Peyer's patch (tissue), 4 donors: ENCODE data around the gene PACS1. TPM values are rescaled to one million over a fixed set of nuclear protein-coding genes. Genes with fewer than 3 reads are reported as not detected.

Experiments
- DNase-seq, 3 donors: peaks; one replicate each; pipeline ENCODE4 v3.0.0-alpha.2; 2017 to 2019
- H3K27ac ChIP-seq, 4 donors: fragments of 200-600 bp; sonication (generic); one replicate each; pipeline ENCODE4 v1.5.1; 2016 to 2019
- H3K27me3 ChIP-seq, 2 donors: fragments of 200-600 bp; sonication (generic); one replicate each; pipeline ENCODE4 v1.5.1; 2019
- H3K36me3 ChIP-seq, 3 donors: fragments of 200-600 bp; sonication (generic); one replicate each; pipeline ENCODE4 v1.5.1; 2016 to 2019
- H3K4me1 ChIP-seq, 4 donors: fragments of 200-600 bp; sonication (generic); one replicate each; pipeline ENCODE4 v1.5.1; 2016 to 2019
- H3K4me3 ChIP-seq, 4 donors: fragments of 200-600 bp; sonication (generic); 1 replicate in 3 of 4; 2 replicates in 1 of 4; pipeline ENCODE4 v1.5.1; 2016 to 2019; ENCODE audit warnings: mild to moderate bottlenecking in 1 of 4
- H3K9me3 ChIP-seq, 4 donors: fragments of 200-600 bp; sonication (generic); one replicate each; pipeline ENCODE4 v1.5.1; 2016 to 2019; ENCODE audit warnings: mild to moderate bottlenecking in 1 of 4
- CTCF ChIP-seq, 6 experiments: fragments of 450-650 bp in 4 of 6; fragments of 200-600 bp in 2 of 6; sonication (generic) in 1 of 6; IDR thresholded peaks; one replicate each; pipeline ENCODE4 v1.5.1; 2017 to 2019; ENCODE audit warnings: antibody characterized with exemption in 6 of 6, mild to moderate bottlenecking in 3 of 6, moderate library complexity in 1 of 6
- POLR2A ChIP-seq, 2 donors: fragments of 450-650 bp; IDR thresholded peaks; one replicate each; pipeline ENCODE4 v1.5.1; 2017; ENCODE audit warnings: antibody characterized with exemption in 2 of 2, mild to moderate bottlenecking in 2 of 2, moderate library complexity in 2 of 2
- total RNA-seq, 4 donors: library from RNA; depleted of rRNA; stranded (reverse); fragments of >200 nt; gene quantifications; one replicate each; pipeline ENCODE4 v1.1.0, GENCODE V29; 2016

The PACS1 gene
- total RNA-seq, 4 donors from 2014 or later: 10.3 to 52.0 (median 22.3) TPM

DNA sequence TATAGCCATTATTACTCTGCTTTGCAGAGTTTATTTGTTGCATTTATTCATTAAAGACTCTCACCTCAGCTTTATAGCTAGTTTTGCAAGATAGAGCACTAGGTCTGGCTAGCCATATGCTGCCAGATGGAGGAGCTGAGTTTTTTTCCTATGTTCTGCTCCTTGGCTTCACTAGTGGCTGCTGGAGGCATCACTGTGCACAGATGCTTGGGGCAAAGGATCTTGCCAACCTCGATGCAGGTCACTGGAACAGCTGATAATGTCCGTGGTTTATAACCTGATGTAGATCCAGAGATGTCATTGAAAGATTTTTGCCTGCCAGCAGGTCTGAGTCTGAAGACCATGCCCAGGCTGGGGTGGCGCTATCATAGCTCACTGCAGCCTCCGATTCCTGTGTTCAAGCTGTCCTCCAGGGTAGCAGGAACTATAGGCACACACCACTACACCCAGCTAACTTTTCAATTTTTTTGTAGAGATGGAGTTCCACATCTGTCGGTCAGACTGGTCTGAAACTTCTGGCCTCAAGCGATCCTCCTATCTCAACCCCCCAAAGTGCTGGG is 63.2 kb downstream of the PACS1 start:
- DNase-seq: no peak

GRCh38 chr11:66136752-66137123 is 66.7 kb downstream of the PACS1 start:
- DNase-seq: no peak
- H3K4me1 ChIP-seq: peaks cover 0 to 7% (median 2%) of the 10 kb centered on the region in 4 donors
- TF ChIP-seq CTCF (IDR thresholded peaks at IDR 0.05) (no peak), POLR2A (IDR thresholded peaks at IDR 0.05) (no peak)
- no peaks in the 10 kb centered on the region for H3K9me3 ChIP-seq
- H3K27me3 ChIP-seq: no peaks in the 10 kb centered on the region
- no peak overlapping the region for H3K4me3 ChIP-seq
- H3K36me3 ChIP-seq: no peaks in the 10 kb centered on the region
- H3K27ac ChIP-seq: no peak overlapping the region

More for the DNA sequence above, 63.2 kb downstream of the PACS1 start:
- no peak for TF ChIP-seq POLR2A (IDR thresholded peaks at IDR 0.05)
- TF ChIP-seq CTCF (IDR thresholded peaks at IDR 0.05): no peak
- no peaks in the 10 kb centered on the region for H3K36me3 ChIP-seq
- H3K27me3 ChIP-seq: no peaks in the 10 kb centered on the region
- peaks cover 0 to 7% (median 3%) of the 10 kb centered on the region in 4 donors for H3K4me1 ChIP-seq
- no peak overlapping the region for H3K4me3 ChIP-seq
- H3K27ac ChIP-seq: no peak overlapping the region
- no peaks in the 10 kb centered on the region for H3K9me3 ChIP-seq

DNA sequence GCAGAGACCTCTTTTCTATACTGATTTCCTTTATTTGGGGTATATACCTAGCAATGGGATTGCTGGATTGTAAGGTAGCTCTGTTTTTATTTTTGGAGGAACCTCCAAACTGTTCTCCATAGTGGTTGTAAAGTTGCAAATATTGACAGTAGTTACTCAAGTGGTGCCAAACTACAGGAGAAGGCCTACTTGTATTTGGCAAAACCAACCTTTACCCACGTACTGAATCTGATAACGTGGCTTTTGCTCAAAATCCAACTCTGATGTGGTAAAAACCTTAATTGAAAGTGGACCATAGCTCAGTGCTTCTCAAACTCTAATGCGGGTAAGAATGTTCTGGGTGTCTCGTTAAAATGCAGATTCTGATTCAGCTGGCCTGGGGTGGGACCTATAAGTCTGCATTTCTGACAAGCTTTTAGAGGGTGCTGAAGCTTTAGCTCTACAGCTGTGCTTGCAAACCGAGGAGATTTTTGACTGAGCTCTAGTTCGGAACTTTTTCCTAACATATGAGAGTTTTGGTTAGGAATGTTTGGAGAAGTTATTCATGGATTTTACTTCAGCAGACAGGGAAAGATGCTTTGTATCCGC is 69.8 kb downstream of the PACS1 start:
- Histone ChIP-seq H3K27ac (no peak overlapping the region), H3K36me3 (no peaks in the 10 kb centered on the region), H3K27me3 (no peaks in the 10 kb centered on the region), H3K4me3 (no peak overlapping the region), H3K9me3 (no peaks in the 10 kb centered on the region), H3K4me1 (peaks cover 0 to 7% (median 2%) of the 10 kb centered on the region in 4 donors)
- DNase-seq: no peak
- TF ChIP-seq CTCF (IDR thresholded peaks at IDR 0.05) (no peak), POLR2A (IDR thresholded peaks at IDR 0.05) (no peak)

DNA sequence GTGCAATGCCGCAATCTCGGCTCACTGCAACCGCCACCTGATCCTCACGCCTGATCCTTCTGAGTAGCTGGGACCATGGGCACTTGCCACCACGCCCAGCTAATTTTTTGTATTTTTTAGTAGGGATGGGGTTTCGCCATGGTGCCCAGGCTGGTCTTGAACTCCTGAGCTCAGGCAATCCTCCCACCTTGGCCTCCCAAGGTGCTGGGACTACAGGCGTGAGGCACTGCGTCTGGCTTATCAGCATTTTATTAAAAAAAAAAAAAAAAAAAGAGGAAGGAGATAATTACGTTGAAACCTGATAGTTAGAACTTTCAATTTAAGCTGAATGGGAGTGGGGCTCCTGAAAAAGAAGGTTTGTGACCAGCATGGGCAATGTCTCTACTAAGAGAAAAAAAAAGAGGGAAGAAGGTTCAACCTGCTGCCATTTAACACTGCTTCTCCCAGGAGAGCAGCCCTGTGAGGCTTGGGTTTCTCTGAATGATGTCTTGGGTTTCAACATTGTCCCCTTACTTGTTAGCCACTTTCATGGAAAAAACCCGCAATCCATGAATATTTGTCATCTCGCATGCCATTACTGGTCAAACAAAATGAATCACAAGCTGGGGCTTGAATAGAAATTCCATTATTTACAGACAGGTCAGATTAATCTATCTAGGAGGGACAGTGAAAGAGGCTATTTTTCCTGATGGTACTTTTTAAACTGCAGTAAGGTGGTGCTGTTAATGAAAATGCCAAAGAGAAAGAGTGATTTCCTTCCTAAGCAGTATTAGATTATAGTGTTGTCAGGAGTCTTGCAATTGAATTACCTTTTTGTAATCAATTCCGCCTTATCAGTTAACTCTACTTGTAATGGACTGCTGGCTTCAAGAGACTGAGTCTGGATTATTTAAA is 72.5 kb downstream of the PACS1 start:
- TF ChIP-seq CTCF (IDR thresholded peaks at IDR 0.05) (no peak), POLR2A (IDR thresholded peaks at IDR 0.05) (no peak)
- Histone ChIP-seq H3K27me3 (no peaks in the 10 kb centered on the region), H3K27ac (no peak overlapping the region), H3K4me1 (peaks cover 0 to under 1% (median 0%) of the 10 kb centered on the region in 4 donors), H3K4me3 (no peak overlapping the region), H3K36me3 (no peaks in the 10 kb centered on the region), H3K9me3 (no peaks in the 10 kb centered on the region)
- DNase-seq: no peak

DNA sequence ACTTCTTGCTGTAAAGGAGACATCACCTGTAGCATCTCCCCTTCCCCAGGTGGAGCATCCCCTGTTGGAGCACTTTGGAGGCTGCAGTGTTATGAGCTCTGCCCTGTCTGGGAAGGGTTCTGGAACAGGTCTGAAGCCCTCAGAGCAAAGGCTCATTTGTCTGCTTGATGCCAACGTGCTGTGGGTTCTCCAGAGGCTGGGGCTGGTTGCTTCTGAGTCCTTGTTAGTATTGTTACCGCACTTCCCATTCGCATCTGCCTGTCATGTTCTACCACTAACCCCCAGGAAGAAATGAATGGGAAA is 73.1 kb downstream of the PACS1 start:
- H3K27me3 ChIP-seq: no peaks in the 10 kb centered on the region
- H3K36me3 ChIP-seq: no peaks in the 10 kb centered on the region
- H3K4me1 ChIP-seq: no peaks in the 10 kb centered on the region
- no peak overlapping the region for H3K27ac ChIP-seq
- H3K4me3 ChIP-seq: no peak overlapping the region
- H3K9me3 ChIP-seq: no peaks in the 10 kb centered on the region
- no peak for TF ChIP-seq CTCF (IDR thresholded peaks at IDR 0.05)
- TF ChIP-seq POLR2A (IDR thresholded peaks at IDR 0.05): no peak
- no peak for DNase-seq
